NCI-H2029 treated with DMSO at 0.1 percent for 48 hours (cell line): ENCODE measurements around the gene SMO.

Experiments
- DNase-seq: peaks from one replicate; lab custom pipeline; 2025; lab: John Stamatoyannopoulos, UW

Gene SMO

GRCh38 chr7:129188372-129188891 lies at the start of gene SMO:
SMO (plus strand) TSS chr7:129188633; CDS start chr7:129189152, 519 bp downstream.
- no peak for DNase-seq

- DNase-seq = no peak
These were observed 44.7 kb upstream of the SMO start for GRCh38 chr7:129143724-129144094.

GRCh38 chr7:129144095-129144833 lies 44.2 kb upstream of the SMO start, which contains the start of gene TSPAN33:
TSPAN33 (plus strand) TSS chr7:129144707; CDS start chr7:129144981, 274 bp downstream.
- DNase-seq = no peak

GRCh38 chr7:129144834-129145668 lies 43.4 kb upstream of the SMO start:
- DNase-seq = no peak

- no peak for DNase-seq
These were observed 42.0 kb upstream of the SMO start for GRCh38 chr7:129146237-129146979.

GRCh38 chr7:129147731-129148130 lies 40.7 kb upstream of the SMO start:
- no peak for DNase-seq

GRCh38 chr7:129149511-129149910 lies 38.9 kb upstream of the SMO start:
- no peak for DNase-seq

- DNase-seq = no peak
These were observed 38.0 kb upstream of the SMO start for GRCh38 chr7:129150199-129150996.

GRCh38 chr7:129157651-129158050 lies 30.8 kb upstream of the SMO start:
- no peak for DNase-seq

- no peak for DNase-seq
These were observed 28.9 kb upstream of the SMO start for GRCh38 chr7:129159539-129159938.

GRCh38 chr7:129160161-129160905 lies 28.1 kb upstream of the SMO start:
- DNase-seq = no peak

GRCh38 chr7:129161524-129162225 lies 26.8 kb upstream of the SMO start:
- no peak for DNase-seq

GRCh38 chr7:129162732-129163131 lies 25.7 kb upstream of the SMO start:
- DNase-seq = no peak

- peak; percentile 17 for DNase-seq
These were observed 24.4 kb upstream of the SMO start for GRCh38 chr7:129163875-129164544.

GRCh38 chr7:129166745-129167144 lies 21.7 kb upstream of the SMO start:
- DNase-seq = no peak

GRCh38 chr7:129167817-129168216 lies 20.6 kb upstream of the SMO start:
- no peak for DNase-seq

GRCh38 chr7:129168231-129169021 lies 20.0 kb upstream of the SMO start:
- DNase-seq = no peak

GRCh38 chr7:129169171-129169671 lies 19.2 kb upstream of the SMO start:
- DNase-seq = no peak
